Esophagus squamous epithelium (tissue), 5 donors: ENCODE measurements around the gene COBLL1. TPM values are rescaled to one million over a fixed set of nuclear protein-coding genes. Genes with fewer than 3 reads are reported as not detected.

Experiments
- DNase-seq: peaks from one replicate; lab custom pipeline; 2025; lab: John Stamatoyannopoulos, UW
- H3K27ac ChIP-seq, 4 donors: fragments of 200-600 bp; sonication (generic); one replicate each; pipeline ENCODE4 v1.5.1; 2016 to 2019; ENCODE audit warnings: mild to moderate bottlenecking in 1 of 4
- H3K27me3 ChIP-seq, 4 donors: fragments of 200-600 bp; sonication (generic); 1 replicate in 3 of 4; 2 replicates in 1 of 4; pipeline versions ENCODE4 v1.5.1 to v1.6.0; 2017 to 2021; ENCODE audit warnings: antibody characterized with exemption in 1 of 4
- H3K36me3 ChIP-seq, 3 donors: fragments of 200-600 bp; sonication (generic); one replicate each; pipeline ENCODE4 v1.5.1; 2016 to 2019
- H3K4me1 ChIP-seq, 3 donors: fragments of 200-600 bp; sonication (generic); one replicate each; pipeline ENCODE4 v1.5.1; 2017 to 2019
- H3K4me3 ChIP-seq, 4 donors: fragments of 200-600 bp; sonication (generic); 1 replicate in 3 of 4; 2 replicates in 1 of 4; pipeline ENCODE4 v1.5.1; 2016 to 2019; ENCODE audit warnings: mild to moderate bottlenecking in 2 of 4, moderate library complexity in 1 of 4
- H3K9me3 ChIP-seq, 3 donors: fragments of 200-600 bp; sonication (generic); one replicate each; pipeline ENCODE4 v1.5.1; 2016 to 2019
- CTCF ChIP-seq, 6 experiments: fragments of 450-650 bp in 4 of 6; fragments of 200-600 bp in 2 of 6; sonication (generic) in 2 of 6; IDR thresholded peaks; one replicate each; pipeline ENCODE4 v1.5.1; 2016 to 2019; ENCODE audit warnings: antibody characterized with exemption in 6 of 6, mild to moderate bottlenecking in 4 of 6, moderate library complexity in 4 of 6
- POLR2A ChIP-seq, 4 donors: fragments of 450-650 bp; IDR thresholded peaks; one replicate each; pipeline ENCODE4 v1.6.1; 2017; ENCODE audit warnings: antibody characterized with exemption in 4 of 4, mild to moderate bottlenecking in 4 of 4, moderate library complexity in 3 of 4
- WGBS, 2 donors: methylation state at CpG; one replicate each; pipeline ENCODE4 v1.1.5; 2018; 5-methylcytosine and 5-hydroxymethylcytosine counted together
- intact Hi-C: fragments of 100-400 bp; cut with DNase I; formaldehyde crosslinking; loops from one replicate; pipeline ENCODE4 v1.15.0; 2022
- total RNA-seq, 4 donors: library from RNA; depleted of rRNA; stranded (reverse); fragments of >200 nt; gene quantifications; one replicate each; pipeline ENCODE4 v1.1.0, GENCODE V29; 2016
- donor health status: DM: yes; HTN: yes; CAD: no.

Gene COBLL1
- total RNA-seq, 4 donors from 2014 or later = 35.4 to 88.9 (median 71.4) TPM

- peaks cover 0 to 16% (median 0%) of the 10 kb centered on the region in 3 donors for H3K4me1 ChIP-seq
- H3K4me3 ChIP-seq = no peak overlapping the region
- H3K9me3 ChIP-seq = no peaks in the 10 kb centered on the region
- no peak for DNase-seq
- H3K27me3 ChIP-seq = no peaks in the 10 kb centered on the region
- H3K27ac ChIP-seq = peak overlapping the region in 1 of 4 donors; percentile 34
- peaks cover 0 to 55% (median 0%) of the 10 kb centered on the region in 3 donors for H3K36me3 ChIP-seq
- WGBS, 2 donors = 27 to 36% methylated on average over 3 of the region's 3 CpGs
- intact Hi-C loops = loop anchor here (10.0 kb wide), 1 partner anchor 155 kb away; no protein-coding TSS in a partner anchor
- TF ChIP-seq POLR2A (IDR thresholded peaks at IDR 0.05) (no peak), CTCF (IDR thresholded peaks at IDR 0.05) (no peak)
These were observed 121.4 kb downstream of the COBLL1 start for GRCh38 chr2:164719996-164720941.

- Histone ChIP-seq H3K4me1 (peaks cover 0 to 9% (median 0%) of the 10 kb centered on the region in 3 donors), H3K4me3 (no peak overlapping the region), H3K9me3 (no peaks in the 10 kb centered on the region), H3K27ac (no peak overlapping the region), H3K27me3 (no peaks in the 10 kb centered on the region), H3K36me3 (peaks cover 0 to 77% (median 0%) of the 10 kb centered on the region in 3 donors)
- TF ChIP-seq CTCF (IDR thresholded peaks at IDR 0.05) (peak in 5 of 6 experiments; percentile 16 to 62 (median 51)), POLR2A (IDR thresholded peaks at IDR 0.05) (no peak)
- WGBS, 2 donors = 64 to 66% methylated on average over 6 of the region's 6 CpGs
- no peak for DNase-seq
- intact Hi-C loops = loop anchor here (10.0 kb wide), 1 partner anchor 152 kb away; no protein-coding TSS in a partner anchor
These were observed 124.4 kb downstream of the COBLL1 start for GRCh38 chr2:164717000-164717803.

- 77 to 80% methylated on average over 1 of the region's 1 CpG for whole genome bisulfite sequencing, 2 donors
These were observed 127.2 kb downstream of the COBLL1 start for GRCh38 chr2:164714471-164714870.

GRCh38 chr2:164711766-164712138, 129.9 kb downstream of the COBLL1 start:
- TF ChIP-seq POLR2A (IDR thresholded peaks at IDR 0.05) = no peak
- no peak for TF ChIP-seq CTCF (IDR thresholded peaks at IDR 0.05)
- no peaks in the 10 kb centered on the region for H3K9me3 ChIP-seq
- 32 to 44% methylated on average over 1 of the region's 1 CpG for WGBS, 2 donors
- no peak overlapping the region for H3K4me3 ChIP-seq
- H3K36me3 ChIP-seq = peaks cover 0 to 38% (median 0%) of the 10 kb centered on the region in 3 donors
- DNase-seq = no peak
- H3K27me3 ChIP-seq = no peaks in the 10 kb centered on the region
- intact Hi-C loops = loop anchor here (10.0 kb wide), 1 partner anchor 147 kb away; no protein-coding TSS in a partner anchor
- peaks cover 0 to 7% (median 0%) of the 10 kb centered on the region in 3 donors for H3K4me1 ChIP-seq
- no peak overlapping the region for H3K27ac ChIP-seq

More at GRCh38 chr2:164714471-164714870, 127.2 kb downstream of the COBLL1 start:
- no peak overlapping the region for H3K4me3 ChIP-seq
- H3K9me3 ChIP-seq = no peaks in the 10 kb centered on the region
- no peaks in the 10 kb centered on the region for H3K27me3 ChIP-seq
- DNase-seq = no peak
- no peak for TF ChIP-seq POLR2A (IDR thresholded peaks at IDR 0.05)
- no peak for TF ChIP-seq CTCF (IDR thresholded peaks at IDR 0.05)
- H3K27ac ChIP-seq = no peak overlapping the region
- intact Hi-C loops = loop anchor here (10.0 kb wide), 1 partner anchor 150 kb away; no protein-coding TSS in a partner anchor
- peaks cover 0 to 7% (median 0%) of the 10 kb centered on the region in 3 donors for H3K4me1 ChIP-seq
- H3K36me3 ChIP-seq = peaks cover 0 to 63% (median 0%) of the 10 kb centered on the region in 3 donors
